Measurements from ENCODE around the gene ALPK1. TPM values are rescaled to one million over a fixed set of nuclear protein-coding genes. Genes with fewer than 3 reads are reported as not detected.
"Not testable (repeated sequence)": the region's sequence is repeated elsewhere in the genome, so short reads cannot be mapped to it uniquely, and the experiment has no call there.

The ALPK1 gene
- total RNA-seq, 5 donors from 2014 or later (not counting 1 experiment from before 2014, with no cell fraction given), result 8.3 to 22.9 (median 9.3) TPM

GRCh38 chr4:112277705-112278448 is 19.3 kb upstream of the ALPK1 start:
- H3K4me1 Mint-ChIP-seq, result peaks cover 50 to 75% (median 65%) of the 10 kb centered on the region in 3 donors
- H3K36me3 Mint-ChIP-seq, result peaks cover 32% of the 10 kb centered on the region
- Histone ChIP-seq H3K4me1 (ENCODE audit: control insufficient read depth in 1 of 2, extremely low read depth in 1 of 2, insufficient read depth in 2 of 2, low read length in 2 of 2) (peaks cover 2 to 19% of the 10 kb centered on the region in 2 experiments), H3K27me3 (replicated peaks in 1 of 2; ENCODE audit: control insufficient read depth in 2 of 2, extremely low read depth in 1 of 2, insufficient read depth in 2 of 2, low read length in 1 of 2) (no peaks in the 10 kb centered on the region), H3K27ac (ENCODE audit: low read length) (no peak overlapping the region), H3K4me3 (ENCODE audit: control insufficient read depth in 1 of 2, extremely low read depth in 1 of 2, low read length in 1 of 2) (no peak overlapping the region), H3K9me3 (no peaks in the 10 kb centered on the region), H3K36me3 (ENCODE audit: control insufficient read depth in 2 of 2, extremely low read depth in 1 of 2, insufficient read depth in 1 of 2, low read length in 1 of 2) (peaks cover 3 to 11% of the 10 kb centered on the region in 2 donors)
- ATAC-seq (replicated peaks in 1 of 4) (no peak), DNase-seq (no peak)
- peaks cover 0 to 8% (median 0%) of the 10 kb centered on the region in 3 donors for H3K9me3 Mint-ChIP-seq
- H3K27me3 Mint-ChIP-seq, result no peaks in the 10 kb centered on the region
- WGBS (ENCODE audit: insufficient coverage), result 80% methylated on average over 1 of the region's 10 CpGs
- peak overlapping the region; percentile 53 to 63 for H3K27ac Mint-ChIP-seq
- ChIA-PET POLR2A (interaction anchor here in 1 of 2 donors (0.6 kb wide), 1 partner anchor 8 kb away, joined by 3 read pairs; the partner anchor contains the start of gene TIFA), CTCF (interaction anchor here in 1 of 2 donors (0.6 kb wide), 1 partner anchor 44 kb away, joined by 4 read pairs; no protein-coding TSS in a partner anchor)
- no peak overlapping the region for H3K4me3 Mint-ChIP-seq

- H3K27ac ChIP-seq (ENCODE audit: low read length), result peak overlapping the region; percentile 20
- ATAC-seq (replicated peaks in 1 of 4) (peak in 1 of 4 experiments; percentile 38), DNase-seq (no peak)
- Mint-ChIP-seq H3K36me3 (peaks cover 32% of the 10 kb centered on the region), H3K9me3 (peaks cover 0 to 8% (median 0%) of the 10 kb centered on the region in 3 donors), H3K4me1 (peaks cover 64 to 76% (median 76%) of the 10 kb centered on the region in 3 donors), H3K4me3 (peak overlapping the region in 2 of 3 donors; percentile 37 to 42), H3K27ac (peak overlapping the region; percentile 86 to 89), H3K27me3 (no peaks in the 10 kb centered on the region)
- ChIA-PET POLR2A (no interaction called here), CTCF (interaction anchor here in 1 of 2 donors (1.2 kb wide), 1 partner anchor 7 kb away, joined by 7 read pairs; no protein-coding TSS in a partner anchor)
- no peaks in the 10 kb centered on the region for H3K27me3 ChIP-seq (replicated peaks in 1 of 2; ENCODE audit: control insufficient read depth in 2 of 2, extremely low read depth in 1 of 2, insufficient read depth in 2 of 2, low read length in 1 of 2)
- no peaks in the 10 kb centered on the region for H3K9me3 ChIP-seq
- H3K4me1 ChIP-seq (ENCODE audit: control insufficient read depth in 1 of 2, extremely low read depth in 1 of 2, insufficient read depth in 2 of 2, low read length in 2 of 2), result peaks cover 2 to 32% of the 10 kb centered on the region in 2 experiments
- H3K36me3 ChIP-seq (ENCODE audit: control insufficient read depth in 2 of 2, extremely low read depth in 1 of 2, insufficient read depth in 1 of 2, low read length in 1 of 2), result peaks cover 3 to 11% of the 10 kb centered on the region in 2 donors
- 0% methylated on average over 1 of the region's 10 CpGs for WGBS (ENCODE audit: insufficient coverage)
- no peak overlapping the region for H3K4me3 ChIP-seq (ENCODE audit: control insufficient read depth in 1 of 2, extremely low read depth in 1 of 2, low read length in 1 of 2)
Measured at GRCh38 chr4:112279025-112279881, 17.9 kb upstream of the ALPK1 start.

- ATAC-seq (replicated peaks in 1 of 4), result no peak
- ChIA-PET POLR2A (no interaction called here), CTCF (interaction anchor here in 1 of 2 donors (1.2 kb wide), 1 partner anchor 8 kb away, joined by 7 read pairs; no protein-coding TSS in a partner anchor)
- Mint-ChIP-seq H3K27ac (peak overlapping the region in 1 of 2 donors; percentile 89), H3K4me3 (peak overlapping the region in 2 of 3 donors; percentile 37 to 42), H3K4me1 (peaks cover 66 to 80% (median 79%) of the 10 kb centered on the region in 3 donors), H3K36me3 (peaks cover 32% of the 10 kb centered on the region), H3K27me3 (no peaks in the 10 kb centered on the region), H3K9me3 (peaks cover 0 to 8% (median 0%) of the 10 kb centered on the region in 3 donors)
- WGBS (ENCODE audit: insufficient coverage), result no CpG with 5 or more reads among the region's 7 CpGs
- H3K36me3 ChIP-seq (ENCODE audit: control insufficient read depth in 2 of 2, extremely low read depth in 1 of 2, insufficient read depth in 1 of 2, low read length in 1 of 2), result peaks cover 3 to 8% of the 10 kb centered on the region in 2 donors
- H3K4me1 ChIP-seq (ENCODE audit: control insufficient read depth in 1 of 2, extremely low read depth in 1 of 2, insufficient read depth in 2 of 2, low read length in 2 of 2), result peaks cover 7 to 35% of the 10 kb centered on the region in 2 experiments
- no peak overlapping the region for H3K27ac ChIP-seq (ENCODE audit: low read length)
- H3K9me3 ChIP-seq, result no peaks in the 10 kb centered on the region
- no peaks in the 10 kb centered on the region for H3K27me3 ChIP-seq (replicated peaks in 1 of 2; ENCODE audit: control insufficient read depth in 2 of 2, extremely low read depth in 1 of 2, insufficient read depth in 2 of 2, low read length in 1 of 2)
- H3K4me3 ChIP-seq (ENCODE audit: control insufficient read depth in 1 of 2, extremely low read depth in 1 of 2, low read length in 1 of 2), result no peak overlapping the region
- no peak for DNase-seq
Measured at GRCh38 chr4:112279882-112280315, 17.3 kb upstream of the ALPK1 start.

GRCh38 chr4:112280386-112281056 is 16.6 kb upstream of the ALPK1 start:
- Mint-ChIP-seq H3K4me3 (peak overlapping the region in 1 of 3 donors; percentile 42), H3K27me3 (no peaks in the 10 kb centered on the region), H3K27ac (peak overlapping the region; percentile 50 to 57), H3K9me3 (peaks cover 0 to 8% (median 0%) of the 10 kb centered on the region in 3 donors), H3K4me1 (peaks cover 66 to 78% (median 77%) of the 10 kb centered on the region in 3 donors), H3K36me3 (peaks cover 27% of the 10 kb centered on the region)
- ATAC-seq (replicated peaks in 1 of 4) (no peak), DNase-seq (no peak)
- Histone ChIP-seq H3K27me3 (replicated peaks in 1 of 2; ENCODE audit: control insufficient read depth in 2 of 2, extremely low read depth in 1 of 2, insufficient read depth in 2 of 2, low read length in 1 of 2) (no peaks in the 10 kb centered on the region), H3K27ac (ENCODE audit: low read length) (no peak overlapping the region), H3K4me3 (ENCODE audit: control insufficient read depth in 1 of 2, extremely low read depth in 1 of 2, low read length in 1 of 2) (no peak overlapping the region), H3K4me1 (ENCODE audit: control insufficient read depth in 1 of 2, extremely low read depth in 1 of 2, insufficient read depth in 2 of 2, low read length in 2 of 2) (peaks cover 7 to 37% of the 10 kb centered on the region in 2 experiments), H3K36me3 (ENCODE audit: control insufficient read depth in 2 of 2, extremely low read depth in 1 of 2, insufficient read depth in 1 of 2, low read length in 1 of 2) (peaks cover 3 to 4% of the 10 kb centered on the region in 2 donors), H3K9me3 (no peaks in the 10 kb centered on the region)
- ChIA-PET POLR2A (interaction anchor here in 1 of 2 donors (0.6 kb wide), 1 partner anchor 55 kb away, joined by 5 read pairs; no protein-coding TSS in a partner anchor), CTCF (interaction anchor here in 1 of 2 donors (1.2 kb wide), 1 partner anchor 9 kb away, joined by 7 read pairs; no protein-coding TSS in a partner anchor)
- 90% methylated on average over 4 of the region's 5 CpGs for WGBS (ENCODE audit: insufficient coverage)

GRCh38 chr4:112281895-112282398 is 15.2 kb upstream of the ALPK1 start:
- not testable (repeated sequence) for H3K9me3 Mint-ChIP-seq; H3K4me3 ChIP-seq (ENCODE audit: control insufficient read depth in 1 of 2, extremely low read depth in 1 of 2, low read length in 1 of 2); H3K27me3 ChIP-seq (replicated peaks in 1 of 2; ENCODE audit: control insufficient read depth in 2 of 2, extremely low read depth in 1 of 2, insufficient read depth in 2 of 2, low read length in 1 of 2); DNase-seq; H3K27ac ChIP-seq (ENCODE audit: low read length); ATAC-seq (replicated peaks in 1 of 4); H3K27me3 Mint-ChIP-seq; H3K9me3 ChIP-seq; H3K36me3 ChIP-seq (ENCODE audit: control insufficient read depth in 2 of 2, extremely low read depth in 1 of 2, insufficient read depth in 1 of 2, low read length in 1 of 2)
- H3K4me1 Mint-ChIP-seq, result peaks cover 69 to 84% (median 84%) of the 10 kb centered on the region in 3 donors
- no CpG with 5 or more reads among the region's 2 CpGs for WGBS (ENCODE audit: insufficient coverage)
- peak overlapping the region in 2 of 3 donors; percentile 1 to 91 for H3K4me3 Mint-ChIP-seq
- ChIA-PET CTCF (interaction anchor here (0.8 to 1.0 kb wide), 2 partner anchors 14 to 46 kb away, joined by 3 to 4 read pairs; no protein-coding TSS in a partner anchor), POLR2A (interaction anchor here in 1 of 2 donors (0.5 kb wide), 1 partner anchor 98 kb away, joined by 4 read pairs; no protein-coding TSS in a partner anchor)
- peak overlapping the region; percentile 73 to 87 for H3K27ac Mint-ChIP-seq
- peaks cover 8 to 48% of the 10 kb centered on the region in 2 experiments for H3K4me1 ChIP-seq (ENCODE audit: control insufficient read depth in 1 of 2, extremely low read depth in 1 of 2, insufficient read depth in 2 of 2, low read length in 2 of 2)
- H3K36me3 Mint-ChIP-seq, result peaks cover 22% of the 10 kb centered on the region
